Fibroblast of lung (primary cell): ENCODE results near the gene HOXB7.

Experiments used
- CTCF ChIP-seq, 2 donors: IDR thresholded peaks in 1 of 2; conservative IDR thresholded peaks in 1 of 2; 1 replicate in 1 of 2; 2 replicates in 1 of 2; pipeline ENCODE4 v1.5.1; 2011 to 2012; ENCODE audit warnings: low read length in 2 of 2, control low read depth in 1 of 2, inconsistent platforms in 1 of 2, low read depth in 1 of 2, mild to moderate bottlenecking in 1 of 2
- EZH2 ChIP-seq: IDR thresholded peaks from 2 replicates; pipeline ENCODE4 v1.5.1; 2012; ENCODE audit warnings: low read length, control low read depth, mild to moderate bottlenecking; ENCODE audit errors: missing control alignments

GRCh38 chr17:48565022-48565554, 45.7 kb downstream of the HOXB7 start:
- no peak for TF ChIP-seq CTCF (conservative IDR thresholded peaks at IDR 0.05 in 1 of 2, IDR thresholded peaks at IDR 0.05 in 1 of 2; ENCODE audit: low read depth in 1 of 2, low read length in 2 of 2)
- no peak for TF ChIP-seq EZH2
